ENCODE data around the gene PIEZO1. TPM values are rescaled to one million over a fixed set of nuclear protein-coding genes. Genes with fewer than 3 reads are reported as not detected.

The PIEZO1 gene
- total RNA-seq, 3 donors from 2014 or later: 71.4 to 218 (median 129) TPM

- Histone ChIP-seq H3K4me3 (no peak overlapping the region), H3K4me1 (ENCODE audit: low read depth) (no peaks in the 10 kb centered on the region), H3K36me3 (ENCODE audit: low read depth) (no peaks in the 10 kb centered on the region), H3K9me3 (no peaks in the 10 kb centered on the region)
- no peak for DNase-seq
- intact Hi-C loops (cut with DNase I, micrococcal nuclease): no loop called here
- TF ChIP-seq, protein P1, sequence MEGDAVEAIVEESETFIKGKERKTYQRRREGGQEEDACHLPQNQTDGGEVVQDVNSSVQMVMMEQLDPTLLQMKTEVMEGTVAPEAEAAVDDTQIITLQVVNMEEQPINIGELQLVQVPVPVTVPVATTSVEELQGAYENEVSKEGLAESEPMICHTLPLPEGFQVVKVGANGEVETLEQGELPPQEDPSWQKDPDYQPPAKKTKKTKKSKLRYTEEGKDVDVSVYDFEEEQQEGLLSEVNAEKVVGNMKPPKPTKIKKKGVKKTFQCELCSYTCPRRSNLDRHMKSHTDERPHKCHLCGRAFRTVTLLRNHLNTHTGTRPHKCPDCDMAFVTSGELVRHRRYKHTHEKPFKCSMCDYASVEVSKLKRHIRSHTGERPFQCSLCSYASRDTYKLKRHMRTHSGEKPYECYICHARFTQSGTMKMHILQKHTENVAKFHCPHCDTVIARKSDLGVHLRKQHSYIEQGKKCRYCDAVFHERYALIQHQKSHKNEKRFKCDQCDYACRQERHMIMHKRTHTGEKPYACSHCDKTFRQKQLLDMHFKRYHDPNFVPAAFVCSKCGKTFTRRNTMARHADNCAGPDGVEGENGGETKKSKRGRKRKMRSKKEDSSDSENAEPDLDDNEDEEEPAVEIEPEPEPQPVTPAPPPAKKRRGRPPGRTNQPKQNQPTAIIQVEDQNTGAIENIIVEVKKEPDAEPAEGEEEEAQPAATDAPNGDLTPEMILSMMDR (IDR thresholded peaks at IDR 0.05): no peak
- no peak for ATAC-seq
Observed at GRCh38 chr16:88732172-88732960, 52.7 kb downstream of the PIEZO1 start.

DNA sequence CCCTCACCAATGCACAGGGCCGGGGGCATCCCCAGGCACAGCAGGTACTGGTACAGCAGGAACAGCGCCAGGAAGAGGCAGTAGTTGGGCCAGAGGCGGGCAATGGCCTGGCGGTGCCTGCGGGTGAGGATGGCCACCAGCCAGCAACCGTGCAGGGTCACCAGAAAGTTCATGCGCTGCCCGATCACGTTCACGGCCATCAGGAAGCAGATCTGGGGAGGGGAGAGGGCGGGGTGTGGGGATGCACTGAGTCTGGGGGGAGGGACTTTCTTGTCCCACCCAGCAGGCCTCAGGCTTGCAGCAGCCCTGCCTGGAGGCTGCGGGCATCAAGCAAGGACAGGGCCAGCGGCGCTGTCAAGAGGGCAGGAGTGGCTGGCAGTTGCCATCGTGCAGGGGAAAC, 53.3 kb downstream of the PIEZO1 start:
- Histone ChIP-seq H3K36me3 (ENCODE audit: low read depth) (no peaks in the 10 kb centered on the region), H3K9me3 (no peaks in the 10 kb centered on the region), H3K4me1 (ENCODE audit: low read depth) (no peaks in the 10 kb centered on the region), H3K4me3 (no peak overlapping the region)
- TF ChIP-seq, protein P1 (IDR thresholded peaks at IDR 0.05): no peak
- ATAC-seq (no peak), DNase-seq (no peak)
- intact Hi-C loops (cut with DNase I, micrococcal nuclease): no loop called here

DNA sequence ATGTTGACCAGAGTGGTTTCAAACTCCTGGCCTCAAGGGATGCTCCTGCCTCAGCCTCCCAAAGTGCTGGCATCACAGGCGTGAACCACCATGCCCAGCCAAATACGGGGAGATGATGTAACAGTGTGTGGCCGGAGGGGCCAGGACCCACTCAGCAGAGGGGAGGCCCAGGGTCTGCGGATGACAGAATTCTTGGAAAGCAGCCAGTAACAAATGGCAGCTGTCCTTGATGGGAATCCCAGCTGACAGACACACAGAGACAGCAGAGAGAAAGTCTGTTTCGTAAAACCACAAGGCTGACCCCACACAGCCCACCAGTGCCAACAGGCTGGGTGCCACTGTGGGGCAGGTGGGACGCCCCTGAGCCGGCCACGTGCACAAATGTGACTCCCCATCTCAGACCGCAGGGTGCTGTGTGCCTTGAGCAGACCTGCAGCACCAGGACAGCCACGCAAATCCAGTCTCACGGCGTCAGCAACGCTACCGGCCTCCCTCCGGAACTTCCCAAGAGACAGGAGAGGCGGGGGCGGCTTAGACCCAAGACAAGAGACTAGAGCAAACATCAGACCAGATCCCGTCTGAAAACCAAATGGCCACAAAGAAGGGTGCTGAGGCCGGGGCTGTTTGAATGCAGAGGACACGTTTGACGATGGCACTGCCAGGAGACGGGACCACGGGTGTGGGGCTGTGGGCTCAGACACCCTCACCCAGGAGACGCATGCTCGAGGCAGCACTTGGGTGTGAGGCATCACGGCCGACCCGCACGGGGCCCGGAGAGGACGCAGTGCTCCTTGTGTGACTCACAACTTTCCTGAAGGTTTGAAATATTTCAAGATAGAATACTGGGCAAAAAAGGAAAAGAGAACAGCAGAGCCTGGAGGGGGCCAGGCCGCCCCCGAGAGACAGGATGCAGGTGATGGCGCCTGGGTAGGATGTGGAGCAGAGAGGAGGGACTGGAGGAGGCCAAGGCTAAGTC, 54.1 kb downstream of the PIEZO1 start:
- Histone ChIP-seq H3K4me1 (ENCODE audit: low read depth) (no peaks in the 10 kb centered on the region), H3K9me3 (no peaks in the 10 kb centered on the region), H3K4me3 (no peak overlapping the region), H3K36me3 (ENCODE audit: low read depth) (peaks cover under 1% of the 10 kb centered on the region)
- TF ChIP-seq, protein P1 (IDR thresholded peaks at IDR 0.05): no peak
- DNase-seq: no peak
- intact Hi-C loops (cut with DNase I, micrococcal nuclease): no loop called here
- ATAC-seq: no peak

DNA sequence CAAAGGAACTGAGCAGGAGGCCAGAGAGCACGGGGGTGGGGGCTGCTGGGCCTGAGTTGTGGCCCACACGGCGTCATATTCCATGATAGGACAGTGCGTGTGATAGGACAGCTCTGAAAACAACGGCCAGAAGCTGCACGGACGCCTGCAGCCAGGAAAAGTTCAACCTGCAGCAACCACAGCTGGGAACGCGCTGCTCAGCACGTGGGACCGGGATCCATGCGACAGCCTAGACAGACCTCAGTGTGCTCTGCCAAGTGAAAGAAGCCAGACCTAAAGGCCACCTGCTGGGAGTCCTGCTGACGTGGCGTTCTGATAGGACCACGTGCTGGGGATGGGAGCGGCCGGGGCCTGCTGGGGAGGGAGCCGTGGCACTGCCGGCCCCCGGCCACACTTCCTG, 57.1 kb downstream of the PIEZO1 start:
- DNase-seq: no peak
- ATAC-seq: no peak
- TF ChIP-seq, protein P1 (IDR thresholded peaks at IDR 0.05): no peak
- Histone ChIP-seq H3K36me3 (ENCODE audit: low read depth) (peaks cover 13% of the 10 kb centered on the region), H3K4me1 (ENCODE audit: low read depth) (no peaks in the 10 kb centered on the region), H3K4me3 (no peak overlapping the region), H3K9me3 (no peaks in the 10 kb centered on the region)
- intact Hi-C loops (cut with DNase I, micrococcal nuclease): no loop called here

- TF ChIP-seq, protein P1 (IDR thresholded peaks at IDR 0.05): no peak
- ATAC-seq: no peak
- peaks cover 13% of the 10 kb centered on the region for H3K36me3 ChIP-seq (ENCODE audit: low read depth)
- intact Hi-C loops (cut with DNase I, micrococcal nuclease): no loop called here
- H3K9me3 ChIP-seq: no peaks in the 10 kb centered on the region
- H3K4me1 ChIP-seq (ENCODE audit: low read depth): no peaks in the 10 kb centered on the region
- DNase-seq: no peak
- H3K4me3 ChIP-seq: no peak overlapping the region
Observed at GRCh38 chr16:88726981-88727380, 58.0 kb downstream of the PIEZO1 start.
